HEK293T (cell line): ENCODE results near the gene SLC26A1.

ENCODE experiments used
- CTCF ChIA-PET: fragments of 350-600 bp; formaldehyde crosslinking; extraction: SDS; loops from one replicate; lab custom pipeline; 2021; ENCODE audit warnings: antibody characterized with exemption, inconsistent platforms; lab: Yijun Ruan, JAX
- POLR2A ChIA-PET: fragments of 350-600 bp; formaldehyde crosslinking; extraction: SDS; loops from one replicate; lab custom pipeline; 2020; ENCODE audit warnings: antibody characterized with exemption, inconsistent platforms; lab: Yijun Ruan, JAX
- DNase-seq: peaks from one replicate; pipeline ENCODE4 v3.0.0; 2012; ENCODE audit warnings: mixed read lengths; ENCODE audit errors: extremely low spot score
- ARNT ChIP-seq: fragments of 450-650 bp; IDR thresholded peaks from 2 replicates; pipeline ENCODE4 v1.6.1; 2017; ENCODE audit warnings: mild to moderate bottlenecking
- BHLHE40 ChIP-seq: fragments of 450-650 bp; IDR thresholded peaks from 2 replicates; pipeline ENCODE4 v1.6.1; 2016; ENCODE audit warnings: mild to moderate bottlenecking, moderate library complexity, borderline replicate concordance
- CTBP1 ChIP-seq: fragments of 450-650 bp; IDR thresholded peaks from 2 replicates; pipeline ENCODE4 v1.6.1; 2016; ENCODE audit warnings: borderline replicate concordance
- ELF4 ChIP-seq: fragments of 450-650 bp; IDR thresholded peaks from 2 replicates; pipeline ENCODE4 v1.6.1; 2017; ENCODE audit warnings: antibody characterized with exemption
- FOXA1 ChIP-seq: fragments of 450-650 bp; IDR thresholded peaks from 2 replicates; pipeline ENCODE4 v1.6.1; 2016; ENCODE audit warnings: mild to moderate bottlenecking
- FOXK2 ChIP-seq: fragments of 450-650 bp; IDR thresholded peaks from 2 replicates; pipeline ENCODE4 v1.6.1; 2016; ENCODE audit warnings: mild to moderate bottlenecking
- FOXM1 ChIP-seq: fragments of 450-650 bp; IDR thresholded peaks from 2 replicates; pipeline ENCODE4 v1.6.1; 2017; ENCODE audit warnings: mild to moderate bottlenecking, borderline replicate concordance
- HDGF ChIP-seq: fragments of 450-650 bp; IDR thresholded peaks from 2 replicates; pipeline ENCODE4 v1.6.1; 2017; ENCODE audit warnings: antibody characterized with exemption, borderline replicate concordance
- L3MBTL2 ChIP-seq: fragments of 450-650 bp; conservative IDR thresholded peaks from 2 replicates; pipeline ENCODE4 v1.6.1; 2016; ENCODE audit warnings: mild to moderate bottlenecking
- LEF1 ChIP-seq: fragments of 450-650 bp; IDR thresholded peaks from 2 replicates; pipeline ENCODE4 v1.6.1; 2017; ENCODE audit warnings: mild to moderate bottlenecking, borderline replicate concordance
- NFRKB ChIP-seq: fragments of 450-650 bp; IDR thresholded peaks from 2 replicates; pipeline ENCODE4 v1.6.1; 2016; ENCODE audit warnings: mild to moderate bottlenecking, moderate library complexity
- PKNOX1 ChIP-seq: fragments of 450-650 bp; IDR thresholded peaks from 2 replicates; pipeline ENCODE4 v1.6.1; 2016
- SP1 ChIP-seq: fragments of 450-650 bp; IDR thresholded peaks from 2 replicates; pipeline ENCODE4 v1.6.1; 2017
- SUZ12 ChIP-seq: fragments of 450-650 bp; IDR thresholded peaks from 2 replicates; pipeline ENCODE4 v1.6.1; 2016; ENCODE audit warnings: mild to moderate bottlenecking
- TARDBP ChIP-seq: fragments of 450-650 bp; IDR thresholded peaks from 2 replicates; pipeline ENCODE4 v1.6.1; 2016
- ZNF384 ChIP-seq: fragments of 450-650 bp; IDR thresholded peaks from 2 replicates; pipeline ENCODE4 v1.6.1; 2016

The SLC26A1 gene

DNA sequence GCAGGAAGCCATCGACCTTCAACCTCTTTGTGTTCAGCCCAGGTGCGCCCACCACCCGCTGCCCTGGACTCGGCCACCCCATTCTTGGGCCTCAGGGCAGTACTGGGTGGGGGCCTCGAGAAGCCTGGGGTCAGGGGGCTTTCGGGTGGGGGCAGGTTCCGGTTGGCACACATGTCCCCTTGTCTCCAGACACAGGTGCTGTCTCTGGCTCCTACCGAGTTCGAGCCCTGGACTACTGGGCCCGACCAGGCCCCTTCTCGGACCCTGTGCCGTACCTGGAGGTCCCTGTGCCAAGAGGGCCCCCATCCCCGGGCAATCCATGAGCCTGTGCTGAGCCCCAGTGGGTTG lies 10.8 kb upstream of the SLC26A1 start:
- TF ChIP-seq NFRKB (no peak), SUZ12 (no peak), SP1 (no peak), ARNT (no peak), TARDBP (no peak), CTBP1 (no peak)
- CTCF ChIA-PET, result interaction anchor here (0.5 kb wide), 1 partner anchor 72 kb away, joined by 3 read pairs; no protein-coding TSS in a partner anchor
- POLR2A ChIA-PET, result no interaction called here
- no peak for DNase-seq

- ChIA-PET CTCF (no interaction called here), POLR2A (no interaction called here)
- no peak for DNase-seq
- TF ChIP-seq HDGF (no peak), L3MBTL2 (no peak), SUZ12 (no peak), SP1 (no peak), ARNT (no peak), FOXM1 (no peak), FOXA1 (no peak), NFRKB (no peak)
Measured at GRCh38 chr4:1003271-1004070, 10.3 kb upstream of the SLC26A1 start.

- CTCF ChIA-PET, result no interaction called here
- TF ChIP-seq SUZ12 (no peak), FOXM1 (no peak), PKNOX1 (no peak), TARDBP (no peak), FOXA1 (no peak), ZNF384 (no peak), ARNT (no peak), FOXK2 (no peak), NFRKB (no peak), LEF1 (no peak)
- POLR2A ChIA-PET, result no interaction called here
- DNase-seq, result no peak
Measured at GRCh38 chr4:1002631-1003251, 9.5 kb upstream of the SLC26A1 start.

GRCh38 chr4:1002131-1002630 lies 9.0 kb upstream of the SLC26A1 start:
- ChIA-PET POLR2A (no interaction called here), CTCF (no interaction called here)
- TF ChIP-seq HDGF, result no peak
- TF ChIP-seq PKNOX1, result no peak
- TF ChIP-seq FOXK2, result no peak
- no peak for TF ChIP-seq BHLHE40
- TF ChIP-seq TARDBP, result no peak
- TF ChIP-seq L3MBTL2, result no peak
- no peak for TF ChIP-seq FOXA1
- TF ChIP-seq SUZ12, result no peak
- TF ChIP-seq ARNT, result no peak
- no peak for DNase-seq

GRCh38 chr4:1001561-1002130 lies 8.4 kb upstream of the SLC26A1 start:
- ChIA-PET CTCF (no interaction called here), POLR2A (no interaction called here)
- DNase-seq, result no peak
- no peak for TF ChIP-seq SP1
- TF ChIP-seq FOXA1, result no peak
- no peak for TF ChIP-seq PKNOX1
- TF ChIP-seq TARDBP, result no peak
- no peak for TF ChIP-seq LEF1
- TF ChIP-seq ELF4, result no peak
- no peak for TF ChIP-seq L3MBTL2
- no peak for TF ChIP-seq NFRKB
- TF ChIP-seq BHLHE40, result no peak
- TF ChIP-seq SUZ12, result no peak
- no peak for TF ChIP-seq ZNF384
- TF ChIP-seq ARNT, result no peak
- no peak for TF ChIP-seq FOXK2
- TF ChIP-seq FOXM1, result no peak
- no peak for TF ChIP-seq HDGF
- TF ChIP-seq CTBP1, result no peak

- TF ChIP-seq LEF1 (no peak), CTBP1 (no peak), BHLHE40 (no peak), PKNOX1 (no peak), NFRKB (no peak), ARNT (no peak), SP1 (no peak), TARDBP (no peak), FOXK2 (no peak), SUZ12 (no peak)
- POLR2A ChIA-PET, result no interaction called here
- CTCF ChIA-PET, result no interaction called here
- no peak for DNase-seq
Measured at GRCh38 chr4:1000686-1001260, 7.6 kb upstream of the SLC26A1 start.
